ENCODE data around the gene UBE4A.
A peak's percentile ranks its signal among the peaks of the same experiment; 100 is the strongest.

Gene UBE4A

DNA sequence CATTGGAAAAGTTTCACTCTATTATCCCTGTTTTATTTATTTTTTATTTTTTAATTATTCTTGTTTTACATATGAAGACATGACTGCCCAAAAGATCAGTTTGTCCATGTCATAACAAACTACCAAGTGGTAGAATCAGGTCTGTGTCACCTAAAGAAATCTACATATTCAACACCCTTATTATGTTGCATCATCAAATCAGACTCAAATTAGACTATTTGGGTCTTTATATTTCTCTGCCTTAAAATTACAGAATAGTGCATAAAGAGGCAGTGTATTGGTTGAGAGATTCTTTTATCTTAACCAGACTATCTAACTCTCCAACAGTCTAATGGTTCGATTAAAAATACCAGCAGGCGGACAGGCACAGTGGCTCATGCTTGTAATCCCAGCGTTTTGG is 23.6 kb downstream of the UBE4A start:
- H3K4me3 ChIP-seq (ENCODE audit: control insufficient read depth, low read depth, low read length): no peak overlapping the region
- no peak for DNase-seq (ENCODE audit: low read depth)
- TF ChIP-seq, protein P1, sequence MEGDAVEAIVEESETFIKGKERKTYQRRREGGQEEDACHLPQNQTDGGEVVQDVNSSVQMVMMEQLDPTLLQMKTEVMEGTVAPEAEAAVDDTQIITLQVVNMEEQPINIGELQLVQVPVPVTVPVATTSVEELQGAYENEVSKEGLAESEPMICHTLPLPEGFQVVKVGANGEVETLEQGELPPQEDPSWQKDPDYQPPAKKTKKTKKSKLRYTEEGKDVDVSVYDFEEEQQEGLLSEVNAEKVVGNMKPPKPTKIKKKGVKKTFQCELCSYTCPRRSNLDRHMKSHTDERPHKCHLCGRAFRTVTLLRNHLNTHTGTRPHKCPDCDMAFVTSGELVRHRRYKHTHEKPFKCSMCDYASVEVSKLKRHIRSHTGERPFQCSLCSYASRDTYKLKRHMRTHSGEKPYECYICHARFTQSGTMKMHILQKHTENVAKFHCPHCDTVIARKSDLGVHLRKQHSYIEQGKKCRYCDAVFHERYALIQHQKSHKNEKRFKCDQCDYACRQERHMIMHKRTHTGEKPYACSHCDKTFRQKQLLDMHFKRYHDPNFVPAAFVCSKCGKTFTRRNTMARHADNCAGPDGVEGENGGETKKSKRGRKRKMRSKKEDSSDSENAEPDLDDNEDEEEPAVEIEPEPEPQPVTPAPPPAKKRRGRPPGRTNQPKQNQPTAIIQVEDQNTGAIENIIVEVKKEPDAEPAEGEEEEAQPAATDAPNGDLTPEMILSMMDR (IDR thresholded peaks at IDR 0.05; ENCODE audit: control insufficient read depth, insufficient read depth, low read depth, low read length, missing control alignments): no peak

DNA sequence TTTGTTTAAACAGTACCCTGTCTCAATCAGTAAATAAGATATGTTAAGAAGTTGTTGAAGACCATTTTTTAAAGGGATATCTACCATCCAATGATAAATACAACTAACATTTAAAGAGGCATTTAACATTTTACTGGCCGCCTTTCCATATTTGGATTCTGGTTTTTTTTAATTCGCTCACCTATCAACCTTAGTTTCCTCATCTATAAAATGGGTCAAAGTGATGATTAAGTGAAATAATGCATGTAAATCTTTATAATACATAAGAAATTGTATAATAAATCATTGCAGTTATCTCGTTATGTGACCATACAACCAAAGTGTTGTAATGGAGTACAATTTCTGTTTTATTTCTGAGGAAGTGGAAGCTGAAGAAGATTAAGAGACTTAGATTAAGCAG is 24.3 kb downstream of the UBE4A start:
- TF ChIP-seq, protein P1 (IDR thresholded peaks at IDR 0.05; ENCODE audit: control insufficient read depth, insufficient read depth, low read depth, low read length, missing control alignments): no peak
- H3K4me3 ChIP-seq (ENCODE audit: control insufficient read depth, low read depth, low read length): no peak overlapping the region
- no peak for DNase-seq (ENCODE audit: low read depth)

DNA sequence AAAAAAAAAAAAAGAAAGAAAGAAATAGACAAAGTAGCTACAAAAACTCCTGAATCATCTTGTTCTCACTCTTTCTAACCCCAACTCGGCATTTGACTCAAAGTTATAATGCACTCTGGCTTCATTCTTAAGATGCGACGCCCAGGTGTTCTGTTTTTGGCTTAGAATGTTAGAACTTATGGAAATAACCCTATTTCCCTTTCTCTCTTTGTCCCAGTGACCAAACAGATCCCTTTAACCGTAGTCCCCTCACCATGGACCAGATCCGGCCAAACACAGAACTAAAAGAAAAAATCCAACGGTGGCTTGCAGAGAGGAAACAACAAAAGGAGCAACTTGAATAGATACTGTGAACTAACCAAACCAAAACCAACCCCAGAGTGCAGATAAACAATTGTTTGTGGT is 36.7 kb downstream of the UBE4A start:
- no peak overlapping the region for H3K4me3 ChIP-seq (ENCODE audit: control insufficient read depth, low read depth, low read length)
- no peak for DNase-seq (ENCODE audit: low read depth)
- TF ChIP-seq, protein P1 (IDR thresholded peaks at IDR 0.05; ENCODE audit: control insufficient read depth, insufficient read depth, low read depth, low read length, missing control alignments): no peak

DNA sequence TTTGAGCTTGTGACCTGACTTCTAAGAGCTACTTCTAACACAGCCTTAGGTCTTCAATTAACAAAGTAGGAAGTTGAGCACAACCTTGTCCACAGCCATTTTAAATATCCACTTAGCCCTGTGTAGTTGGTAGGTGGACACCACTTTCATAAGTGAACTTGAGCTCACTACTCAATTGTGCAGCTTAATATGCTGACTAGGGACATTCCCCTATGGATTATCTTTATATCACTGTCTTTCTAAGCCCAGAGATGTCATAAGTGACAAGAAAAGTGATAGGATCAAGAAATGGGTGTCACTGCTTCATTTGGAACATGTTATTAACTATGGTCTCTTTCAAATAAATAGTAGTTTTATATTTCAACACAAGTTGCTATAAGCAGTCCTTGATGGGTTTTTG is 38.0 kb downstream of the UBE4A start:
- DNase-seq (ENCODE audit: low read depth): no peak
- no peak overlapping the region for H3K4me3 ChIP-seq (ENCODE audit: control insufficient read depth, low read depth, low read length)
- TF ChIP-seq, protein P1 (IDR thresholded peaks at IDR 0.05; ENCODE audit: control insufficient read depth, insufficient read depth, low read depth, low read length, missing control alignments): no peak

DNA sequence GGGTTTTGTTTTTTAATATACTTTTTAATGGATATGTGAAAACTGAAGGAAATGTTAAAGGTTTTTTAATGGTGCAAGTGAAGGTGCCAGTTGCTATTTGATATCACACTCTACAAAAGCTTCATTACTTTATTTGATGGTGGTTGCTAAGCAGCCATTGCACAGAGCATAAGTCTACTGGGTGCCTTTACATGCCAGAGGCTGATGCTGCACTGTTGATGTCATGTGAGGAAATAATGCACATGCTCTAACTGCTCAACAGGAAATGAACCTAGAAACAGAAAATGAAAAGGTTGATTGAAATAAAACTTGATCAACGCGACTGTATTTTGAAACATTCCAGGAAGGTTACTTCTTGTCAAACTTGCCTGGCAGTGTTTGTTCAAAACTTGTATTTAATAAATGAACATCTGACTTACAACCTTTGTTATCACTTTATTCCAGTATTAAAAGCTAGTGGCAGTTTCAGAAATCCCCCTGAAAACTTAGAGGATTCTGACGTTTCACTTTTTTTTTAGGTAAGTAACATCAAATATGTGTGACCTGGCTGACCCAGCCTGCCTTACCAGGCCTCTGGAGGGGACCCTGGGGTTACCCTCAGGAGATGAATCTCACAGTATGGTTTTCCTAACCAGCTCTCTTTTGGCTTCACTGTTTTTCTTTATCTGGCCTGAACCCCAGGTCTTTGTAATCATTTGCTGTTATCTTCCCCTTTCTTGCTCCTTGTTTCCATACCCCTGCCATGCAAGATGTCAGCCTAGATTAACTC is 39.6 kb downstream of the UBE4A start:
- TF ChIP-seq, protein P1 (IDR thresholded peaks at IDR 0.05; ENCODE audit: control insufficient read depth, insufficient read depth, low read depth, low read length, missing control alignments): no peak
- no peak overlapping the region for H3K4me3 ChIP-seq (ENCODE audit: control insufficient read depth, low read depth, low read length)
- no peak for DNase-seq (ENCODE audit: low read depth)

DNA sequence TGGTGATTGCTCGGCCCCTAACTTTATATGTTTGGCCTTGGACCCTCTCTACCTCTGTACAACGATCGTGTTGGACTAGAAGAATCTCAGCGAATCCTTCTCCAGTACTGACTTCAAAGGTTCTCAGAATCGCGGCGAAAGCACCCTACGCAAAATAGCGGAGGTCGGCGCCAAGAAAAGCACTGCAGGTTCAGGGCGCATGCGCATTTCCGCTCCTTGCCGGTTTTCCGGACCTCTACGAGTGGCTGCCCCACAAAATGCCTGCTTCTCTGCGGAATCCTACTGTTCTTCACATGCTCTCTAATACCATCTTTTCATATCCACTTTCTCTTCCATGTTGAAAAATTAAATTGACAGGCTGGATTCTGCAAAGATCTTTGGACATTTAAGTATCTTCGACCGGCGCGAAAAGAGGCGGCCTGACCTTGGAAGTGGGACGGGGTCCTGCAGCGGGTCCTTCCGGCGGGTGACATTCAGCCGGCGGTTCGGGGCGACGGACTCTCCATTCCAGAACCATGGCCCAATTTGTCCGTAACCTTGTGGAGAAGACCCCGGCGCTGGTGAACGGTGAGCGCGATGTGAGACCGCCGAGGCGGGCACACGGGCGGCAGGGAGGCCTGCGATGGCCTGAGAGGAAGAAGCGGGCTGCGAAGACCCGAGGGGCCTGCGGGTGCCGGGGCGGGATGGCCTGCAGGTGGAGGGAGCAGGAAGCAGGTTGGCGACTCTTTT is 41.9 kb downstream of the UBE4A start, which contains the start of gene ATP5MG:
TSS of gene ATP5MG (plus strand) at position 456 of the 729 bp plus-strand sequence. CDS start at position 516, 60 bp downstream.
- H3K4me3 ChIP-seq (ENCODE audit: control insufficient read depth, low read depth, low read length): peak within 1 kb of the TSS; percentile 94
- peak; percentile 52 for DNase-seq (ENCODE audit: low read depth)
- TF ChIP-seq, protein P1 (IDR thresholded peaks at IDR 0.05; ENCODE audit: control insufficient read depth, insufficient read depth, low read depth, low read length, missing control alignments): no peak

Measured in AG09309 (cell line).